SK-N-MC (cell line): ENCODE measurements around the gene CFAP299.

Experiments used
- EZH2 ChIP-seq: fragments of 200-600 bp; sonication (generic); IDR thresholded peaks from one replicate; pipeline ENCODE4 v1.6.1; 2017; ENCODE audit warnings: antibody characterized with exemption
- POLR2AphosphoS5 ChIP-seq: IDR thresholded peaks from 2 replicates; pipeline ENCODE4 v1.6.1; 2012; ENCODE audit warnings: mild to moderate bottlenecking, low read depth, low read length, borderline replicate concordance

GRCh38 chr4:80637190-80637589, 301.7 kb downstream of the CFAP299 start:
- TF ChIP-seq POLR2AphosphoS5: no peak
- TF ChIP-seq EZH2: no peak
